ENCODE results near the gene RFC4.
"Not testable (repeated sequence)": the region's sequence is repeated elsewhere in the genome, so short reads cannot be mapped to it uniquely, and the experiment has no call there.

RFC4 gene

GRCh38 chr3:186806089-186807055, at the start of gene RFC4:
TSS of gene RFC4 (minus strand) at chr3:186806482. CDS start at chr3:186804713, 1,769 bp downstream.
- no peak for TF ChIP-seq CTCF (IDR thresholded peaks at IDR 0.05; ENCODE audit: low read depth, low read length, missing control alignments)
- DNase-seq (ENCODE audit: low read depth) = no peak
- in situ Hi-C loops (cut with HindIII; ENCODE audit: low sequenced_read_pairs) = no loop called here
- peak within 1 kb of the TSS; percentile 63 for H3K4me3 ChIP-seq (ENCODE audit: low read depth, low read length)

- no peak for DNase-seq (ENCODE audit: low read depth)
- in situ Hi-C loops (cut with HindIII; ENCODE audit: low sequenced_read_pairs) = no loop called here
- TF ChIP-seq CTCF (IDR thresholded peaks at IDR 0.05; ENCODE audit: low read depth, low read length, missing control alignments) = no peak
- H3K4me3 ChIP-seq (ENCODE audit: low read depth, low read length) = no peak overlapping the region
Measured at GRCh38 chr3:186854954-186855353, 48.7 kb upstream of the RFC4 start.

- in situ Hi-C loops (cut with HindIII; ENCODE audit: low sequenced_read_pairs) = no loop called here
- no peak for DNase-seq (ENCODE audit: low read depth)
- TF ChIP-seq CTCF (IDR thresholded peaks at IDR 0.05; ENCODE audit: low read depth, low read length, missing control alignments) = no peak
- no peak overlapping the region for H3K4me3 ChIP-seq (ENCODE audit: low read depth, low read length)
Measured at GRCh38 chr3:186854146-186854545, 47.9 kb upstream of the RFC4 start.

- no peak for DNase-seq (ENCODE audit: low read depth)
- H3K4me3 ChIP-seq (ENCODE audit: low read depth, low read length) = no peak overlapping the region
- no peak for TF ChIP-seq CTCF (IDR thresholded peaks at IDR 0.05; ENCODE audit: low read depth, low read length, missing control alignments)
- in situ Hi-C loops (cut with HindIII; ENCODE audit: low sequenced_read_pairs) = no loop called here
Measured at GRCh38 chr3:186852994-186853393, 46.7 kb upstream of the RFC4 start.

- H3K4me3 ChIP-seq (ENCODE audit: low read depth, low read length); in situ Hi-C loops (cut with HindIII; ENCODE audit: low sequenced_read_pairs); DNase-seq (ENCODE audit: low read depth): not testable (repeated sequence)
Measured at GRCh38 chr3:186851835-186852234, 45.6 kb upstream of the RFC4 start.

- H3K4me3 ChIP-seq (ENCODE audit: low read depth, low read length) = no peak overlapping the region
- in situ Hi-C loops (cut with HindIII; ENCODE audit: low sequenced_read_pairs) = no loop called here
- TF ChIP-seq CTCF (IDR thresholded peaks at IDR 0.05; ENCODE audit: low read depth, low read length, missing control alignments) = peak; percentile 35
- no peak for DNase-seq (ENCODE audit: low read depth)
Measured at GRCh38 chr3:186849374-186849975, 43.2 kb upstream of the RFC4 start.

- in situ Hi-C loops (cut with HindIII; ENCODE audit: low sequenced_read_pairs) = no loop called here
- TF ChIP-seq CTCF (IDR thresholded peaks at IDR 0.05; ENCODE audit: low read depth, low read length, missing control alignments) = no peak
- H3K4me3 ChIP-seq (ENCODE audit: low read depth, low read length) = no peak overlapping the region
- DNase-seq (ENCODE audit: low read depth) = no peak
Measured at GRCh38 chr3:186847437-186847836, 41.2 kb upstream of the RFC4 start.
